Panc1 (cell line): ENCODE data around the gene ADAM12.

ENCODE experiments used
- CTCF ChIP-seq: fragments of 450-650 bp; IDR thresholded peaks from 2 replicates; pipeline ENCODE4 v1.5.1; 2017; ENCODE audit warnings: mild to moderate bottlenecking
- POLR2AphosphoS5 ChIP-seq: IDR thresholded peaks from 2 replicates; pipeline ENCODE4 v1.6.1; 2012; ENCODE audit warnings: mild to moderate bottlenecking, low read depth, low read length, moderate library complexity
- REST ChIP-seq, 2 experiments: IDR thresholded peaks; 2 replicates each; pipeline ENCODE4 v1.6.1; 2011 to 2012; ENCODE audit warnings: low read depth in 2 of 2, control low read depth in 1 of 2, low read length in 1 of 2, mild to moderate bottlenecking in 1 of 2, moderate library complexity in 1 of 2; ENCODE audit not compliant: insufficient read depth in 1 of 2
- TCF7L2 ChIP-seq: IDR thresholded peaks from 2 replicates; pipeline ENCODE4 v1.6.1; 2011; ENCODE audit warnings: mild to moderate bottlenecking, low read depth, low read length, inconsistent platforms

- TF ChIP-seq TCF7L2 (no peak), CTCF (no peak), POLR2AphosphoS5 (no peak), REST (IDR thresholded peaks at IDR 0.05; ENCODE audit: insufficient read depth in 1 of 2, low read depth in 2 of 2, low read length in 1 of 2) (no peak)
These were observed 45.1 kb upstream of the ADAM12 start for GRCh38 chr10:126433351-126433750.
